Measurements from ENCODE around the gene NTSR1. TPM values are rescaled to one million over a fixed set of nuclear protein-coding genes. Genes with fewer than 3 reads are reported as not detected.

Gene NTSR1
- polyA plus RNA-seq, 3 donors = 0.35 to 2.5 (median 0.40) TPM

GRCh38 chr20:62805711-62806382 lies 97.2 kb downstream of the NTSR1 start:
- intact Hi-C loops (cut with micrococcal nuclease) = loop anchor here (5.0 to 10.0 kb wide), 6 partner anchors 139 to 661 kb away; partner anchors contain the start of genes ADRM1 (in 2 of the 2), PSMA7 (in 1 of the 2), RPS21 (in 1 of the 2) and SS18L1 (in 1 of the 2)
- Histone ChIP-seq H3K27me3 (ENCODE audit: control insufficient read depth in 2 of 2, insufficient read depth in 2 of 2, low read length in 2 of 2) (no peaks in the 10 kb centered on the region), H3K4me3 (replicated peaks in 1 of 3; ENCODE audit: low read depth in 2 of 3, low read length in 3 of 3) (peak overlapping the region; percentile 77 to 91 (median 88)), H3K36me3 (replicated peaks in 1 of 2; ENCODE audit: control insufficient read depth in 1 of 2, insufficient read depth in 2 of 2, low read length in 2 of 2) (peaks cover 50% of the 10 kb centered on the region in 2 donors), H2AFZ (ENCODE audit: insufficient read depth, low read depth, low read length, poor library complexity, severe bottlenecking) (no peak overlapping the region), H3K27ac (ENCODE audit: low read depth in 1 of 2, low read length in 2 of 2) (peak overlapping the region; percentile 90 to 93), H3K9ac (ENCODE audit: insufficient read depth, low read length, poor library complexity, severe bottlenecking) (peak overlapping the region; percentile 90), H3K79me2 (ENCODE audit: insufficient read depth, low read length) (peaks cover 57% of the 10 kb centered on the region), H4K20me1 (ENCODE audit: insufficient read depth, low read length) (peaks cover 55% of the 10 kb centered on the region), H3K4me1 (ENCODE audit: control insufficient read depth in 1 of 2, insufficient read depth in 2 of 2, low read length in 2 of 2) (peaks cover 56 to 58% of the 10 kb centered on the region in 2 donors), H3K4me2 (replicated peaks; ENCODE audit: extremely low read depth, low read length, poor library complexity, severe bottlenecking) (peak overlapping the region; percentile 94), H3K9me3 (replicated peaks in 1 of 2; ENCODE audit: control insufficient read depth in 1 of 2, insufficient read depth in 1 of 2, low read length in 2 of 2) (no peaks in the 10 kb centered on the region)
- H3K27ac Mint-ChIP-seq = peak overlapping the region; percentile 94 to 98 (median 95)
- TF ChIP-seq CTCF (IDR thresholded peaks at IDR 0.05) = no peak
- peaks cover 0 to 7% (median under 1%) of the 10 kb centered on the region in 3 donors for H3K27me3 Mint-ChIP-seq (ENCODE audit: low read depth in 3 of 3)
- peaks cover 41 to 57% of the 10 kb centered on the region in 2 donors for H3K36me3 Mint-ChIP-seq
- under 1% methylated on average over 23 of the region's 25 CpGs for WGBS (ENCODE audit: insufficient coverage)
- H3K4me1 Mint-ChIP-seq = peaks cover 49% of the 10 kb centered on the region
- DNase-seq = peak; percentile 78 to 87 (median 87)
- H3K9me3 Mint-ChIP-seq = no peaks in the 10 kb centered on the region
- H3K4me3 Mint-ChIP-seq = peak overlapping the region; percentile 90 to 95

- peak overlapping the region; percentile 90 for H3K9ac ChIP-seq (ENCODE audit: insufficient read depth, low read length, poor library complexity, severe bottlenecking)
Measured at GRCh38 chr20:62806383-62807050, 97.9 kb downstream of the NTSR1 start.

More at GRCh38 chr20:62806383-62807050, 97.9 kb downstream of the NTSR1 start:
- H4K20me1 ChIP-seq (ENCODE audit: insufficient read depth, low read length) = peaks cover 61% of the 10 kb centered on the region
- peak overlapping the region; percentile 90 to 93 for H3K27ac ChIP-seq (ENCODE audit: low read depth in 1 of 2, low read length in 2 of 2)
- peak overlapping the region; percentile 94 for H3K4me2 ChIP-seq (replicated peaks; ENCODE audit: extremely low read depth, low read length, poor library complexity, severe bottlenecking)
- DNase-seq = no peak
- no peaks in the 10 kb centered on the region for H3K9me3 Mint-ChIP-seq
- peaks cover 39 to 57% of the 10 kb centered on the region in 2 donors for H3K36me3 Mint-ChIP-seq
- no peaks in the 10 kb centered on the region for H3K9me3 ChIP-seq (replicated peaks in 1 of 2; ENCODE audit: control insufficient read depth in 1 of 2, insufficient read depth in 1 of 2, low read length in 2 of 2)
- H3K27me3 ChIP-seq (ENCODE audit: control insufficient read depth in 2 of 2, insufficient read depth in 2 of 2, low read length in 2 of 2) = no peaks in the 10 kb centered on the region
- H3K27ac Mint-ChIP-seq = peak overlapping the region; percentile 94 to 98 (median 95)
- H2AFZ ChIP-seq (ENCODE audit: insufficient read depth, low read depth, low read length, poor library complexity, severe bottlenecking) = no peak overlapping the region
- peak overlapping the region; percentile 90 to 95 for H3K4me3 Mint-ChIP-seq
- no peak for TF ChIP-seq CTCF (IDR thresholded peaks at IDR 0.05)
- peaks cover 0 to 7% (median 5%) of the 10 kb centered on the region in 3 donors for H3K27me3 Mint-ChIP-seq (ENCODE audit: low read depth in 3 of 3)
- H3K36me3 ChIP-seq (replicated peaks in 1 of 2; ENCODE audit: control insufficient read depth in 1 of 2, insufficient read depth in 2 of 2, low read length in 2 of 2) = peaks cover 50% of the 10 kb centered on the region in 2 donors
- peaks cover 49% of the 10 kb centered on the region for H3K4me1 Mint-ChIP-seq
- H3K79me2 ChIP-seq (ENCODE audit: insufficient read depth, low read length) = peaks cover 57% of the 10 kb centered on the region
- peaks cover 56 to 58% of the 10 kb centered on the region in 2 donors for H3K4me1 ChIP-seq (ENCODE audit: control insufficient read depth in 1 of 2, insufficient read depth in 2 of 2, low read length in 2 of 2)
- intact Hi-C loops (cut with micrococcal nuclease) = loop anchor here (5.0 to 10.0 kb wide), 6 partner anchors 139 to 662 kb away; partner anchors contain the start of genes ADRM1 (in 2 of the 2), PSMA7 (in 1 of the 2), RPS21 (in 1 of the 2) and SS18L1 (in 1 of the 2)
- 88% methylated on average over 7 of the region's 11 CpGs for WGBS (ENCODE audit: insufficient coverage)
- H3K4me3 ChIP-seq (replicated peaks in 1 of 3; ENCODE audit: low read depth in 2 of 3, low read length in 3 of 3) = peak overlapping the region; percentile 77 to 91 (median 88)
